Bronchial epithelial cell (primary cell): Measurements from ENCODE around the gene EIF2D. TPM values are rescaled to one million over a fixed set of nuclear protein-coding genes. Genes with fewer than 3 reads are reported as not detected.
A peak's percentile ranks its signal among the peaks of the same experiment; 100 is the strongest.

Experiments used
- DNase-seq: peaks from one replicate; pipeline ENCODE4 v3.0.0-alpha.2; 2010; ENCODE audit warnings: low read depth
- FAIRE-seq: peaks from 2 replicates; lab custom pipeline; 2011; peaks lifted over from hg19 to GRCh38; lab: Jason Lieb, UNC
- H3K27me3 ChIP-seq: 2 replicates; pipeline ENCODE4 v1.5.1; 2011; ENCODE audit warnings: low read length; ENCODE audit not compliant: control insufficient read depth, insufficient read depth
- H3K36me3 ChIP-seq: 2 replicates; pipeline ENCODE4 v1.5.1; 2011; ENCODE audit warnings: low read length; ENCODE audit not compliant: control insufficient read depth, insufficient read depth
- H3K4me3 ChIP-seq: 2 replicates; pipeline ENCODE4 v1.5.1; 2011; ENCODE audit warnings: mild to moderate bottlenecking, low read depth, low read length, control low read depth
- CTCF ChIP-seq: IDR thresholded peaks from 2 replicates; pipeline ENCODE4 v1.5.1; 2011; ENCODE audit warnings: mild to moderate bottlenecking, moderate library complexity, low read length, control low read depth, inconsistent platforms; ENCODE audit not compliant: insufficient read depth, severe bottlenecking
- total RNA-seq: library from RNA; depleted of rRNA; stranded (reverse); fragments of >200 nt; gene quantifications from 2 replicates; pipeline ENCODE4 v1.2.1, GENCODE V29; 2014

The EIF2D gene
- total RNA-seq, 1 donor from 2014 or later: 56.1 TPM

GRCh38 chr1:206580438-206581113 lies 31.7 kb downstream of the EIF2D start:
- DNase-seq: no peak
- FAIRE-seq: no peak

GRCh38 chr1:206579747-206580437 lies 32.4 kb downstream of the EIF2D start:
- peaks cover 2% of the 10 kb centered on the region for H3K36me3 ChIP-seq
- no peak for TF ChIP-seq CTCF
- H3K4me3 ChIP-seq: no peak overlapping the region
- DNase-seq (no peak), FAIRE-seq (no peak)
- H3K27me3 ChIP-seq: no peaks in the 10 kb centered on the region

More at GRCh38 chr1:206580438-206581113, 31.7 kb downstream of the EIF2D start:
- Histone ChIP-seq H3K4me3 (no peak overlapping the region), H3K36me3 (peaks cover 4% of the 10 kb centered on the region), H3K27me3 (no peaks in the 10 kb centered on the region)
- no peak for TF ChIP-seq CTCF

- no peak for TF ChIP-seq CTCF
- Histone ChIP-seq H3K27me3 (no peaks in the 10 kb centered on the region), H3K4me3 (no peak overlapping the region), H3K36me3 (no peaks in the 10 kb centered on the region)
- FAIRE-seq (no peak), DNase-seq (no peak)
Measured at GRCh38 chr1:206578978-206579374, 33.3 kb downstream of the EIF2D start.

GRCh38 chr1:206578068-206578977 lies 33.9 kb downstream of the EIF2D start:
- DNase-seq: peak; percentile 82
- FAIRE-seq: no peak
- Histone ChIP-seq H3K27me3 (no peaks in the 10 kb centered on the region), H3K4me3 (no peak overlapping the region), H3K36me3 (no peaks in the 10 kb centered on the region)
- TF ChIP-seq CTCF: no peak

GRCh38 chr1:206577626-206578025 lies 34.6 kb downstream of the EIF2D start:
- H3K36me3 ChIP-seq: no peaks in the 10 kb centered on the region
- TF ChIP-seq CTCF: no peak
- no peak for FAIRE-seq
- H3K4me3 ChIP-seq: no peak overlapping the region
- no peaks in the 10 kb centered on the region for H3K27me3 ChIP-seq
- DNase-seq: no peak
